LNCaP clone FGC (cell line): ENCODE results near the gene SNN.
A peak's percentile ranks its signal among the peaks of the same experiment; 100 is the strongest.

Experiments used
- DNase-seq: peaks from one replicate; pipeline ENCODE4 v3.0.0-alpha.2; 2011; ENCODE audit warnings: low read depth
- H3K4me3 ChIP-seq: 2 replicates; pipeline ENCODE4 v1.5.1; 2011; ENCODE audit warnings: mild to moderate bottlenecking, low read depth, low read length, control low read depth
- CTCF ChIP-seq: IDR thresholded peaks from 2 replicates; pipeline ENCODE4 v1.5.1; 2012; ENCODE audit warnings: mild to moderate bottlenecking; ENCODE audit not compliant: control insufficient read depth, insufficient read depth; ENCODE audit errors: extremely low read depth

SNN gene

GRCh38 chr16:11668623-11669379, 546 bp downstream of the SNN start:
- peak overlapping the region; percentile 74 for H3K4me3 ChIP-seq
- DNase-seq: no peak
- no peak for TF ChIP-seq CTCF

- TF ChIP-seq CTCF: no peak
- H3K4me3 ChIP-seq: no peak overlapping the region; the same call in 1 of the 2 replicates
- no peak for DNase-seq
These were observed 1.3 kb downstream of the SNN start for GRCh38 chr16:11669380-11670146.

- TF ChIP-seq CTCF: no peak
- H3K4me3 ChIP-seq: no peak overlapping the region
- no peak for DNase-seq
These were observed 2.2 kb downstream of the SNN start for GRCh38 chr16:11670171-11671131.

GRCh38 chr16:11671271-11671670, 3.0 kb downstream of the SNN start:
- H3K4me3 ChIP-seq: no peak overlapping the region
- no peak for TF ChIP-seq CTCF
- no peak for DNase-seq

- no peak for DNase-seq
- no peak for TF ChIP-seq CTCF
- H3K4me3 ChIP-seq: no peak overlapping the region
These were observed 3.4 kb downstream of the SNN start for GRCh38 chr16:11671676-11672075.

GRCh38 chr16:11672206-11673090, 4.2 kb downstream of the SNN start:
- H3K4me3 ChIP-seq: no peak overlapping the region
- TF ChIP-seq CTCF: no peak
- DNase-seq: no peak
